Lower leg skin (tissue), 3 donors: ENCODE data around the gene FREM2.

Source experiments
- CTCF ChIP-seq, 3 donors: fragments of 450-650 bp; IDR thresholded peaks; one replicate each; pipeline ENCODE4 v1.5.1; 2016; ENCODE audit warnings: antibody characterized with exemption in 3 of 3, mild to moderate bottlenecking in 3 of 3, moderate library complexity in 2 of 3
- POLR2A ChIP-seq, 2 donors: fragments of 450-650 bp; IDR thresholded peaks; one replicate each; pipeline ENCODE4 v1.6.1; 2016 to 2017; ENCODE audit warnings: antibody characterized with exemption in 2 of 2, mild to moderate bottlenecking in 1 of 2, moderate library complexity in 1 of 2

GRCh38 chr13:38895075-38895474, 208.2 kb downstream of the FREM2 start:
- no peak for TF ChIP-seq CTCF (IDR thresholded peaks at IDR 0.05)
- no peak for TF ChIP-seq POLR2A (IDR thresholded peaks at IDR 0.05)
